K562 (cell line): ENCODE data around the gene MAPKAPK2. TPM values are rescaled to one million over a fixed set of nuclear protein-coding genes. Genes with fewer than 3 reads are reported as not detected.

Source experiments
- ATAC-seq: fragments of 200-7000 bp; cut with Tn5 transposase; 3 replicates; pipeline ENCODE4 v1.9.1; 2020; ENCODE audit warnings: moderate library complexity
- BruUV-seq: library from RNA; stranded (reverse); fragments of 400-500 nt; replicated peaks from 2 replicates; lab custom pipeline; 2021; lab: Mats Ljungman, UMichigan
- CTCF ChIA-PET: fragments of 300-600 bp; formaldehyde crosslinking; extraction: SDS; loops from one replicate; lab custom pipeline; 2021; ENCODE audit warnings: low intra/inter-chr PET ratio; lab: Yijun Ruan, JAX
- POLR2A ChIA-PET: fragments of 300-600, 350-650 bp; sonication (Branson Sonifier 250); formaldehyde crosslinking; extraction: SDS; loops from one replicate; lab custom pipeline; 2021; ENCODE audit warnings: antibody characterized with exemption, inconsistent platforms; lab: Yijun Ruan, JAX
- DNase-seq, 4 experiments: peaks; one replicate each; pipeline versions ENCODE4 v3.0.0 to v3.0.0-alpha.2; 2011 to 2018; ENCODE audit warnings: low spot score in 3 of 4, mixed read lengths in 3 of 4; ENCODE audit errors: extremely low read depth in 1 of 4
- FAIRE-seq: peaks from 2 replicates; lab custom pipeline; 2011; peaks lifted over from hg19 to GRCh38; lab: Jason Lieb, UNC
- H2AFZ ChIP-seq: 2 replicates; pipeline ENCODE4 v1.6.0; 2011; ENCODE audit warnings: low read depth, low read length, control low read depth, inconsistent platforms
- H3K27ac ChIP-seq: fragments of 200-600 bp; 3 replicates; pipeline ENCODE4 v1.8.0; 2011; ENCODE audit warnings: low read depth, mild to moderate bottlenecking, control low read depth, inconsistent platforms, low read length, moderate library complexity, mixed read lengths; ENCODE audit errors: extremely low read depth
- H3K27me3 ChIP-seq, 2 experiments: fragments of 300-600 bp in 1 of 2; 2 replicates in 1 of 2; 3 replicates in 1 of 2; pipeline versions ENCODE4 v1.6.0 to v1.8.0; 2011; ENCODE audit warnings: inconsistent platforms in 2 of 2, low read length in 2 of 2, mild to moderate bottlenecking in 1 of 2, mixed read lengths in 1 of 2, moderate library complexity in 1 of 2; ENCODE audit not compliant: control insufficient read depth in 2 of 2, insufficient read depth in 2 of 2
- H3K36me3 ChIP-seq: fragments of 300-600 bp; 3 replicates; pipeline ENCODE4 v1.8.0; 2011; ENCODE audit warnings: mild to moderate bottlenecking, low read length, inconsistent platforms; ENCODE audit not compliant: control insufficient read depth, insufficient read depth
- H3K4me1 ChIP-seq, 2 experiments: fragments of 200-600 bp in 1 of 2; replicated peaks in 1 of 2; 2 replicates in 1 of 2; 3 replicates in 1 of 2; pipeline versions ENCODE4 v1.5.1 to v1.8.0; 2011; ENCODE audit warnings: inconsistent platforms in 2 of 2, low read length in 2 of 2, mild to moderate bottlenecking in 1 of 2, mixed read lengths in 1 of 2, moderate library complexity in 1 of 2; ENCODE audit not compliant: control insufficient read depth in 2 of 2, insufficient read depth in 2 of 2
- H3K4me2 ChIP-seq: 2 replicates; pipeline ENCODE4 v1.6.1; 2011; ENCODE audit warnings: low read length, control low read depth, inconsistent platforms, mixed read lengths; ENCODE audit not compliant: insufficient read depth
- H3K4me3 ChIP-seq: fragments of 200-600 bp; sonication (generic), shearing (Covaris generic); 2 replicates; pipeline ENCODE4 v1.5.1; 2016; ENCODE audit warnings: control low read depth, inconsistent platforms
- H3K79me2 ChIP-seq: fragments of 200-600 bp; 3 replicates; pipeline ENCODE4 v1.8.0; 2011; ENCODE audit warnings: low read length, inconsistent platforms; ENCODE audit not compliant: control insufficient read depth, insufficient read depth
- H3K9ac ChIP-seq, 2 experiments: 2 replicates each; pipeline versions ENCODE4 v1.6.0 to v1.6.1; 2011; ENCODE audit warnings: low read depth in 2 of 2, low read length in 2 of 2, control low read depth in 1 of 2, inconsistent platforms in 1 of 2, mild to moderate bottlenecking in 1 of 2, mixed read lengths in 1 of 2; ENCODE audit not compliant: insufficient read depth in 1 of 2
- H3K9me1 ChIP-seq: one replicate; pipeline ENCODE4 v1.6.0; 2011; ENCODE audit warnings: inconsistent platforms, mild to moderate bottlenecking, low read length, moderate library complexity; ENCODE audit not compliant: control insufficient read depth, insufficient read depth
- H3K9me3 ChIP-seq: replicated peaks from 2 replicates; pipeline ENCODE4 v1.5.1; 2011; ENCODE audit warnings: low read depth, low read length, inconsistent platforms; ENCODE audit not compliant: control insufficient read depth, insufficient read depth
- H4K20me1 ChIP-seq: replicated peaks from 2 replicates; pipeline ENCODE4 v1.6.1; 2011; ENCODE audit warnings: low read length, inconsistent platforms, mixed read lengths; ENCODE audit not compliant: control insufficient read depth, insufficient read depth
- CBFA2T3 ChIP-seq: fragments of 450-650 bp; IDR thresholded peaks from 2 replicates; pipeline ENCODE4 v1.6.1; 2017
- GABPB1 ChIP-seq: sonication (generic); formaldehyde crosslinking; IDR thresholded peaks from 2 replicates; pipeline ENCODE4 v1.8.0; 2022; ENCODE audit warnings: mild to moderate bottlenecking, missing genetic modification reagents
- MLLT1 ChIP-seq, 2 experiments: fragments of 450-650 bp; IDR thresholded peaks; 2 replicates each; pipeline ENCODE4 v1.6.1; 2016
- TFAP4 ChIP-seq: sonication (generic); formaldehyde crosslinking; IDR thresholded peaks from 2 replicates; pipeline ENCODE4 v1.8.0; 2022; ENCODE audit warnings: missing genetic modification reagents, mild to moderate bottlenecking, moderate library complexity, borderline replicate concordance
- TRIM25 ChIP-seq: fragments of 450-650 bp; IDR thresholded peaks from 2 replicates; pipeline ENCODE4 v1.7.0; 2016; ENCODE audit warnings: borderline replicate concordance
- ZFP30 ChIP-seq: fragments of 250-450 bp; sonication (Bioruptor Pico); IDR thresholded peaks from 2 replicates; pipeline ENCODE4 v1.8.0; 2022; ENCODE audit warnings: moderate library complexity, mild to moderate bottlenecking, inconsistent platforms, borderline replicate concordance
- ZFP36 ChIP-seq: fragments of 150-350 bp; IDR thresholded peaks from 2 replicates; pipeline ENCODE4 v1.6.1; 2018; ENCODE audit warnings: low read length, low read depth; ENCODE audit not compliant: partially characterized antibody
- WGBS: fragments of 100-300 bp; shearing (Covaris generic); methylation state at CpG from one replicate; pipeline ENCODE4 v1.1.6; 2016; ENCODE audit warnings: low coverage, mixed read lengths; ENCODE audit not compliant: insufficient coverage; ENCODE audit errors: missing lambda C conversion rate; 5-methylcytosine and 5-hydroxymethylcytosine counted together
- in situ Hi-C: fragments of 300-500 bp; cut with MboI; formaldehyde crosslinking; loops from 4 replicates; pipeline ENCODE4 v1.15.0; 2018; ENCODE audit warnings: inconsistent platforms, mixed read lengths
- intact Hi-C: fragments of 100-400 bp; cut with micrococcal nuclease; formaldehyde crosslinking; loops from 2 replicates; pipeline ENCODE4 v1.14.2; 2022
- polyA plus RNA-seq, 8 experiments: library from polyadenylated mRNA; depleted of rRNA in 4 of 8; stranded (reverse) in 5 of 8; unstranded in 3 of 8; fragments of >200 nt; fragmentation: Nextera tagmentation in 2 of 8; fragmentation: Illumina TruSeq in 1 of 8; extraction: Ambion mirVana in 2 of 8; extraction: Trizol in 1 of 8; gene quantifications; 2 replicates each; pipeline versions ENCODE4 v1.2.1 to v1.2.3, GENCODE V29; 2011 to 2014; ENCODE audit warnings: inconsistent platforms in 1 of 8, missing spikeins in 1 of 8
- total RNA-seq, 7 experiments: library from RNA; depleted of rRNA in 6 of 7; stranded (reverse); fragments of >200 nt in 6 of 7; fragmentation: Illumina TruSeq in 2 of 7; extraction: Trizol in 2 of 7; gene quantifications; 2 replicates each; pipeline versions ENCODE4 v1.2.1 to v1.2.3, GENCODE V29; 2011 to 2021; ENCODE audit warnings: low replicate concordance in 1 of 7

Gene MAPKAPK2
- total and polyA plus RNA-seq, 9 of the 15 experiments (the other 6 are each of a cell fraction or from before 2014, with no cell fraction given) = 0.63 to 94.2 (median 52.1) TPM

GRCh38 chr1:206705191-206705590, 20.5 kb downstream of the MAPKAPK2 start:
- 47% methylated on average over 4 of the region's 4 CpGs for WGBS
- Histone ChIP-seq H3K9me3 (no peaks in the 10 kb centered on the region), H3K79me2 (peaks cover 97% of the 10 kb centered on the region), H3K9me1 (no peaks in the 10 kb centered on the region), H3K4me2 (no peak overlapping the region), H3K9ac (peak overlapping the region in 1 of 2 experiments; percentile 46; a peak in 1 of 4 replicates), H3K36me3 (peaks cover 4% of the 10 kb centered on the region; the same call in 2 of the 3 replicates), H3K4me1 (peaks cover 15 to 33% of the 10 kb centered on the region in 2 experiments; a peak in 4 of 5 replicates), H2AFZ (no peak overlapping the region), H3K27ac (no peak overlapping the region), H3K27me3 (no peaks in the 10 kb centered on the region), H4K20me1 (peaks cover 78% of the 10 kb centered on the region), H3K4me3 (no peak overlapping the region)
- in situ Hi-C loops = no loop called here
- intact Hi-C loops = loop anchor here (5.0 kb wide), 1 partner anchor 33 kb away; no protein-coding TSS in a partner anchor
- ATAC-seq (peak; percentile 9; the same call in 1 of the 3 replicates), FAIRE-seq (no peak), DNase-seq (peak in 1 of 4 experiments; percentile 33)
- no peak for TF ChIP-seq MLLT1 (IDR thresholded peaks at IDR 0.05)
- TF ChIP-seq TRIM25 = no peak
- no peak for TF ChIP-seq ZFP30 (CRISPR knock-in tag)
- TF ChIP-seq ZFP36 = peak; percentile 19
- TF ChIP-seq TFAP4 = peak; percentile 14; the same call in 1 of the 2 replicates
- TF ChIP-seq CBFA2T3 = peak; percentile 5; the same call in 1 of the 2 replicates
- no peak for TF ChIP-seq GABPB1
- ChIA-PET CTCF (no interaction called here), POLR2A (interaction anchor here (0.6 to 10.6 kb wide), 4 partner anchors 8 to 74 kb away, joined by 3 to 130 read pairs (median 14); no protein-coding TSS in a partner anchor)
- BruUV-seq = no TSS peak
